ENCODE results near the gene OR10A4. TPM values are rescaled to one million over a fixed set of nuclear protein-coding genes. Genes with fewer than 3 reads are reported as not detected.
"Not testable (repeated sequence)": the region's sequence is repeated elsewhere in the genome, so short reads cannot be mapped to it uniquely, and the experiment has no call there.

OR10A4 gene
- not detected for total RNA-seq

GRCh38 chr11:6876325-6876724, at the start of gene OR10A4:
Gene OR10A4, plus strand, starts transcription at chr11:6876625. Its CDS starts 23 bp downstream, at chr11:6876648.
- POLR2A ChIA-PET, result no interaction called here
- CTCF ChIA-PET, result no interaction called here

GRCh38 chr11:6828103-6828502, 48.3 kb upstream of the OR10A4 start:
- ChIA-PET CTCF (no interaction called here), POLR2A (no interaction called here)

GRCh38 chr11:6833356-6833755, 43.1 kb upstream of the OR10A4 start:
- ChIA-PET CTCF (no interaction called here), POLR2A (no interaction called here)

GRCh38 chr11:6834021-6834420, 42.4 kb upstream of the OR10A4 start:
- ChIA-PET CTCF (no interaction called here), POLR2A (no interaction called here)

GRCh38 chr11:6841694-6842093, 34.7 kb upstream of the OR10A4 start:
- CTCF ChIA-PET, result interaction anchor here (0.7 kb wide), 1 partner anchor 87 kb away, joined by 3 read pairs; no protein-coding TSS in a partner anchor
- POLR2A ChIA-PET, result no interaction called here

GRCh38 chr11:6843670-6844069, 32.8 kb upstream of the OR10A4 start:
- POLR2A ChIA-PET, result no interaction called here
- CTCF ChIA-PET, result interaction anchor here (1.2 kb wide), 1 partner anchor 31 kb away, joined by 3 read pairs; no protein-coding TSS in a partner anchor

- CTCF ChIA-PET, result no interaction called here
- POLR2A ChIA-PET, result no interaction called here
Measured at GRCh38 chr11:6844356-6844755, 32.1 kb upstream of the OR10A4 start.

GRCh38 chr11:6845383-6845782, 31.0 kb upstream of the OR10A4 start, which contains the start of gene OR10A5:
Gene OR10A5, plus strand, starts transcription at chr11:6845683. Its CDS starts 0 bp downstream, at chr11:6845683.
- ChIA-PET POLR2A (no interaction called here), CTCF (no interaction called here)

GRCh38 chr11:6850526-6850925, 25.9 kb upstream of the OR10A4 start:
- POLR2A ChIA-PET, result no interaction called here
- CTCF ChIA-PET, result no interaction called here

GRCh38 chr11:6854801-6855200, 21.6 kb upstream of the OR10A4 start:
- CTCF ChIA-PET, result not testable (repeated sequence)

GRCh38 chr11:6855971-6856541, 20.4 kb upstream of the OR10A4 start:
- CTCF ChIA-PET, result no interaction called here
- POLR2A ChIA-PET, result no interaction called here

More at GRCh38 chr11:6854801-6855200, 21.6 kb upstream of the OR10A4 start:
- POLR2A ChIA-PET, result not testable (repeated sequence)

- POLR2A ChIA-PET, result no interaction called here
- CTCF ChIA-PET, result no interaction called here
Measured at GRCh38 chr11:6856871-6857270, 19.6 kb upstream of the OR10A4 start.

GRCh38 chr11:6862961-6863360, 13.5 kb upstream of the OR10A4 start, which contains the start of gene OR10A2:
Gene OR10A2, plus strand, starts transcription at chr11:6863057. Its CDS starts 6,698 bp downstream, at chr11:6869755.
- CTCF ChIA-PET, result no interaction called here
- POLR2A ChIA-PET, result no interaction called here

- CTCF ChIA-PET, result no interaction called here
Measured at GRCh38 chr11:6864438-6864837, 12.0 kb upstream of the OR10A4 start.

GRCh38 chr11:6871278-6871677, 5.1 kb upstream of the OR10A4 start:
- CTCF ChIA-PET, result no interaction called here
- POLR2A ChIA-PET, result no interaction called here

More at GRCh38 chr11:6864438-6864837, 12.0 kb upstream of the OR10A4 start:
- POLR2A ChIA-PET, result no interaction called here

GRCh38 chr11:6875761-6876160, 664 bp upstream of the OR10A4 start:
- POLR2A ChIA-PET, result no interaction called here

GRCh38 chr11:6876914-6877313, 489 bp downstream of the OR10A4 start:
- ChIA-PET CTCF (no interaction called here), POLR2A (no interaction called here)

More at GRCh38 chr11:6875761-6876160, 664 bp upstream of the OR10A4 start:
- CTCF ChIA-PET, result no interaction called here

- POLR2A ChIA-PET, result no interaction called here
- CTCF ChIA-PET, result no interaction called here
Measured at GRCh38 chr11:6882751-6883150, 6.3 kb downstream of the OR10A4 start.

GRCh38 chr11:6887711-6888110, 11.3 kb downstream of the OR10A4 start:
- POLR2A ChIA-PET, CTCF ChIA-PET: not testable (repeated sequence)

GRCh38 chr11:6888830-6889229, 12.4 kb downstream of the OR10A4 start:
- POLR2A ChIA-PET, result no interaction called here
- CTCF ChIA-PET, result no interaction called here

- CTCF ChIA-PET, result no interaction called here
Measured at GRCh38 chr11:6889835-6890234, 13.4 kb downstream of the OR10A4 start.

GRCh38 chr11:6892400-6892799, 16.0 kb downstream of the OR10A4 start, which contains the start of gene OR2D2:
Gene OR2D2, minus strand, starts transcription at chr11:6892500. Its CDS starts 0 bp downstream, at chr11:6892500.
- CTCF ChIA-PET, result no interaction called here

More at GRCh38 chr11:6889835-6890234, 13.4 kb downstream of the OR10A4 start:
- POLR2A ChIA-PET, result no interaction called here

More at GRCh38 chr11:6892400-6892799, 16.0 kb downstream of the OR10A4 start, which contains the start of gene OR2D2:
- POLR2A ChIA-PET, result no interaction called here
